ENCODE data around the gene PDE1A.
A peak's percentile ranks its signal among the peaks of the same experiment; 100 is the strongest.
"Not testable (repeated sequence)": the region's sequence is repeated elsewhere in the genome, so short reads cannot be mapped to it uniquely, and the experiment has no call there.

PDE1A gene

DNA sequence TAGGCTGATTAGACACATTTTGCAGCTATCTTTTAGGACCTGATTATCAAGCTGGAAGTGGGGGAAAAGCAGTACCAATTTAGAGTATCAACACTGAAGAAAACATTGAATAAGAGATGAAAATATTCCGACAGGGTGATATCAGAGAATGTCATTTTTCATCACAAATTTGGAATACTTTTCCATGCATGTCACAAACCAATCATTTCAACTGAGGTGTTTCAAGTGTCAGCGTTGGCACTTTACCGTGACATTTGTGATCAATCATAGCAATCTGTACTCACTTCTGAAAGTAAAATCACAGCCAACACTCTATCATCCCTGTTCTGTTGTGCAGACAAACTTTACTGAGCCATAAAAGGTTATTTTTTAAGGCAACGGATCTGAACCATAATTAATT lies 75.4 kb downstream of the PDE1A start:
- no peak for DNase-seq

DNA sequence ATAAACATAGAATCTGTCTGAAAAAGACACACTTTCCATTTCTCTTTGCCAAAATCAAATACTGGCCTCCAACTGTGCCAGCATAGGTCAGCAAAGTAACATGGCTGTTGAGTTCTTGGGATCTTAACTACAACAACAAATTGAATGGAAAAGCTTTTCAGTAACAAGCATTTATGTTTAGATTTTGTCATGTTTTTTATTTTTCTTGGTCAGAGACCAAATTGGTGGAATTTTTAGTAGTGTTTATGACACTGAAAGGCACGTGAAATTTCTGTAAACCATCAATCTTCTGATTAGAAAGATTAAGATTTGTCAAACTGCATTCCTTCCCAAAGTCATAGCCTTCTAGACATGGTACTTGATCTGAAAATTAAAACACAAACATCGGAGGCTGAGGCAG lies 77.6 kb downstream of the PDE1A start:
- DNase-seq, result no peak

DNA sequence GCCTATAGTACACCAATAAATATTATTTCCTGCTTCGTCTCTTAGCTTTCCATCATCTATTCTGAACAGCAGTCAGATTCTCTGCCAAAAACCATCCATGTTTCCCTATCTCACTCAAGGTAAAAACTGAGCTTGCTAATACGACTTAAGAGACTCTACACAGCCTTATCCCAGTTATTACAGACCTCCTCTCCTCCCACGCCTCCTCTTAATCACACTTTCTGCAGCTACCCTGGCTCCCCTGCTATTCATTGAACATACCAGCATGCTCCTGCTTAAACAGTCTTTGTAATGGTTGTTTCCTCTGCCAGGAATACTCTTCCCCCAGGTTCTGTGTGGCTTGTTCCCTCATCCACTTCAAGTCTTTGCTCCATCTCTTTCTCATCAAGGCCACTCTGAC lies 81.5 kb downstream of the PDE1A start:
- no peak for DNase-seq

DNA sequence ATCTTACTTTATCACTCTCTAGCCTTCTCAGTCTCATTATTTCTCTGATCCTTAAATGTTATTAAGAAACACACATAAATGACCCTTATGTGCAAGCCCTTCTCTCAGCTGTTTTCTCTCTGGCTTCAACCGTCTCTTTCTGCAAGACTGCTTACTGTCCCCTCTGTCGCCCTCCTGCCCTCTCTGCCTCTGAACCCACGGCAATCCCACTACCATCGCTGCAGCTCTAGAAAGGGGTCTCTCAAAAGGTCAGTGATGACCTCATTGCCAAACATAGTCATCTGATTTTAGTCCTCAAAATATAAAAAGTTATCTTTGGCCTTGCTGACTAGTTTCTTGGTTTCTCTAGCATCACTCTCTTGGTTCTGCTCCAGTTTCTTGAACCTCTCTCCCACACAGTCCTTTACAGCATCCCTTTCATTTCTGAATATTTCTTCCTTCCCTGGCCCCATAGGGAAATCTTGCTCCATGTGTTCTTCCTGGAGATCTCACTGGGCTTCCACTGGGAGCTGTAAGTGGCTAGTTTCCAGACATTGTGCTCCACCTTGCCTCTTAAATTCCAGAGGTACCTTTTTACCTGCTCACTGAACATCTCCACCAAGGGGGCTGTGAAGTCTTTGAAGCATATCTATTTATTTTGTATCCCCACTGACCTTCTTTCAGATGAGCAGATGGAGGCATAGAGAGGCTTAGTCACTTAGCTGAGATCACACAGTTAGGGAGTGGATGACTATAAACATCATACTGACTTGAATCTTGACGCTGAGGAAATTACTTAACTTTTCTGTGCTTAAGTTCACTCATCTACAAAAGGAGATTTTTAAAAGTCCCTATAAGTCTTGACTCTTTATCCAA lies 96.2 kb downstream of the PDE1A start:
- DNase-seq, result no peak

- DNase-seq, result no peak
Observed at GRCh38 chr2:182324665-182325064, 102.2 kb downstream of the PDE1A start.

- DNase-seq, result no peak
Observed at GRCh38 chr2:182321096-182321495, 105.7 kb downstream of the PDE1A start.

- DNase-seq, result no peak
Observed at GRCh38 chr2:182319556-182320505, 107.0 kb downstream of the PDE1A start.

GRCh38 chr2:182318466-182319220 lies 108.2 kb downstream of the PDE1A start:
- no peak for DNase-seq

DNA sequence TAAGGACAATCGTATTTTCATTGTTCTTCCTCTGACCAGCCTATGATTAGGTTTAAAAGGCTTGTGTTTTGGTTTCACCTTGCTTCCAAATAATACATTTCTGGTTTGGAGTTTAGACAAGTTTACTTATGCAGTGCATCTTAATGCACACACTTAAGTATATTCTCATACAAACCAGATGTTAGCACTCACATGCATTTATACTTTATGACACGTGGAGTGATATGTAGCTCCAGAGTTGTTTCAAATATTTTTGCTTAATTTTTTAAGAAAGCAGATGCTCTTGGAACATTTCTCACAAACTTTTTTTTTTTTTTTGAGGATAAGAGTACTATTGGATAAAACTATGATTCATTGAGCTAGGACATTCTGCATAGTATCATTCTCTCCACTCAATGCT lies 109.9 kb downstream of the PDE1A start:
- DNase-seq, result no peak

GRCh38 chr2:182302972-182303371 lies 123.9 kb downstream of the PDE1A start:
- no peak for DNase-seq

DNA sequence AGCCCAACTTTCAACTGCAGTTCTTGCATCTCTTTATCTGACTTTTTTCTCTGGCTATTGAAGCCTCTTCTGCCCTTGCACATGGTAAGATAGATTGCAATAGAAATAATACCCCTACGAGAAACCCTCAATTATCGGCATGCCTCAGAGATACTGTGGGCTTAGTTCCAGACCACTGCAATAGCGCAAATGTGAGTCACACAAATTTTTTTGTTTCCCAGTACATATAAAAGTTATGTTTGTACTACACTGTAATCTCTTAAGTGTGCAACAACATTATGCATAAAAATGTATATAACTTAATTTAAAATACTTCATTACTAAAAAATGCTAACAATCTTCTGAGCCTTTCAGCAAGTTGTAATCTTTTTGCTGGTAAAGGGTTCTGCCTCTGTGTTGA lies 124.7 kb downstream of the PDE1A start:
- DNase-seq, result peak; percentile 37

DNA sequence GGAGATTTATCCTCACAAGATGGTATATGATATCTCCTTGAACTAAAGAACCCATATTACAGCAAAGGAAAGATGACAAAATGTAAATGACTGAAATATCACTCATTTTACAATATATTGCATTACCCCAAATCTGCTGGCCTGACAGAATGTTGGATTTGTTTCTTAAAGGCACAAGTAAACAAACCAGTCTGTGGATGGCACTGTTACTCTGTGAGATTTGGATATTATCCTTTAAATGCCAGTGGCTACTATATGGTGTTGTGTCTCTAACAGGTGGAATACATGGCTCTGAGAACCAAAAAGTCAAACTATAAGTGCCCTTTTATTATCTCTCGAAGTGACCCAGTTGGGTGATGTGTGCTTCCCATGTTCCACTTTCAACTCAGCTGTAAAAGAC lies 125.7 kb downstream of the PDE1A start:
- no peak for DNase-seq

DNA sequence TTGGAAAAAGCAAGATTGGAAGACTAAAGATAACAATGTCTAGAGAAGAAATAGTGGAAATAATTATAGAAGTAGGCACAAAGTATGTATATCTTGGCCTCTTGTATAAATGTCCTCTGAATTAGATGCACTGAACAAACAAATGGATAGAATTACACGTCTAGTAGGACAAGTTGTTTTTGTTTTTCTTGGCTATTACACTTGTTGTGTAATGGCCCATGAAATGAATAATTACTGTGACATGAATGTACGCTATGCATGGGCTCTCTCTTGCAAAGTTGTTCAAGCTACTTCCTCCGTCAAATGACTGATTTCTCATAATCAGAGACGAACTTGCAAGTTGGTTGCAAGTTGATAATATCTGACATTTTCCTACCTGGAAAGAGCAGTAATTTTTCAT lies 126.2 kb downstream of the PDE1A start:
- DNase-seq, result no peak

DNA sequence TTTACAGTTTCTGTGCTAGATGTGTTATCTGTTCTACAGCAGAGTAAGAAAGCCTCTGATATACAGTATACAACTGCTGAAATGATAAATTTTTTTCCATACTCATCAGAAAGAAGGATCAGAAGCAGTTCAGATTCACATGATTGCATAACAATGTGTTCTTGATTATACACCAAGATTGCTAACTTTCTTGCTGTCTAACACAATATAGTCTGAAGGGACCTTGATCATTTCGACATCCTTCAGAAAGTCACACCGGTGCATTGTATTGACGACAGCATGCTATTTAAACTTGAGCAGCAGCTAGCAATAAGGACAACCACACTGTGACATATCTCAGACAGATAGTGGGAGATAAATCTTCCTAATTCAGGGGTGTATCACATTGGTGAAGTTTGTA lies 127.2 kb downstream of the PDE1A start:
- DNase-seq, result no peak

GRCh38 chr2:182298456-182298855 lies 128.4 kb downstream of the PDE1A start:
- no peak for DNase-seq

GRCh38 chr2:182291296-182291695 lies 135.5 kb downstream of the PDE1A start:
- no peak for DNase-seq

GRCh38 chr2:182283512-182283911 lies 143.3 kb downstream of the PDE1A start:
- DNase-seq, result no peak

DNA sequence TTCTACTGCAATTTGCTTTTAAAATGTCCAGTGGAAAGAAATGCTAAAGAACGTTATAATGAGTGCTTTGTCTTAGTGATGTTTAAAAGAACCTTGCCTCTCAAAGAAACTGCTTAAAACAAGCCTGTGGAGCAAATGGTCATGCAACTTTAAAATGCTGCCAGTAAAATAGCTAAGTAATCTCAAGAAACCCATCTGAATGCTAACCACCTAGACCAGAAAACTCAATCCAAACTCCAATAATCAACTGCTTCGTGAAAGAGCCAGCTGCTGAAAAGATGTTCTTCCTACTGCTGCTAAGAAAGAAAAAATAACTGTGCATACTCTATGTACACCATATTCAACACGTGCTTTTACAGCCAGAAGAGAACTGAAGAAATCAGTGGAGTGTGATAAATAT lies 145.6 kb downstream of the PDE1A start:
- no peak for DNase-seq

DNA sequence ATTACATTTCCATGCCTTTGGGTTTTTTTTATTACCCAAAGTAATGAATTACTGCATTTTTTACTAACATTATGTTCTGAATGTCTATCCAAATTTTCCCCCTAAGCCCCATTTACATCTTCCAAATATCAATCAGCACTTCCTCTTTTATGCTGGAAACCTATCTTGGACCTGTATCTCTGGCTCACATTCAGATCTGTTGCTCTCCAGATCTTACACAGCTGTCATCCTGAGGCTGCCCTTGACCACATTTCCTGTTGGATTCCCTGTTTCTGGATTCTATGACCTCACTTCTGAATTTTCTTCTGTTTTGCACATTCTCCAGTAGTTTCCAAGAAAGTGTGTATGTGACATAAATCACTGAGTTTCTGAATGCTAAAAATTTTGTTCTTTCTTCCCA lies 146.7 kb downstream of the PDE1A start:
- no peak for DNase-seq

DNA sequence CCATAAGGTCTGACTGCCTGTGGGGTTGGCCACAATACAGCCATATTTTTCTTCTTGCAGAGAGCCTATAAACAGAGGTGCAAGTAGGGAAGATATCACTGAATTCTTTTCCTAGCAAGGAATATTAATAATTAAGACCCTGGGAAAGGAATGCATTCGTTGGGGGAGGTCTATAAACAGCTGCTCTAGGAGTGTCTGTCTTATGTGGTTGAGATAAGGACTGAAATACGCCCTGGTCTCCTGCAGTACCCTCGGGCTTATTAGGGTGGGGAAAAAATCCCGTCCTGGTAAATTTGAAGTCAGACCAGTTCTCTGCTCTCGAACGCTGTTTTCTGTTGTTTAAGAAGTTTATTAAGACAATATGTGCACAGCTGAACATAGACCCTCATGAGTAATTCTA lies 150.2 kb downstream of the PDE1A start:
- not testable (repeated sequence) for DNase-seq

GRCh38 chr2:182267971-182268370 lies 158.9 kb downstream of the PDE1A start:
- DNase-seq, result no peak

- no peak for DNase-seq
Observed at GRCh38 chr2:182266909-182267308, 159.9 kb downstream of the PDE1A start.

DNA sequence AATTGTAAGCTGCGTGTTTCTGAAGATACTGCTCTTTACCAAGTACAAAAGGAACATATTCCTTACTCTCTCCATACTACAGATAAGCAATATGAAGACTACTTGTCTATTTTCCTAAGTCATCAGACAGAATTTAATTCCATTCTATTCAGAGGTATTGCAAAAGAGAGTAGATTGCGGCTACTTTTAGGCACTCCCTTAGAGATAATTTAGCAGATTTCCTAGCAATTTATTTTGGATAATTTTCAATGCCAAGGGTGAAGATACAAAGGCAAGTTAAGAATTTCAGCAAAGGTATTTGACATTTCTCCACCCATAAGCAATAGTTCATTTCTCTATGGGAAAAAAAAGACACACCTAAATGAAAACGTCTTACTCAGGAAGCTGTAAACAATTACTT lies 161.1 kb downstream of the PDE1A start:
- no peak for DNase-seq
